DND-41 (cell line): Measurements from ENCODE around the gene SP7.

Source experiments
- ATAC-seq: fragments of 200-7000 bp; cut with Tn5 transposase; 3 replicates; pipeline ENCODE4 v1.9.1; 2021; ENCODE audit warnings: low read depth; ENCODE audit not compliant: insufficient read depth
- DNase-seq: peaks from one replicate; pipeline ENCODE4 v3.0.0-alpha.2; 2020
- H2AFZ ChIP-seq: 2 replicates; pipeline ENCODE4 v1.6.0; 2012; ENCODE audit warnings: low read depth, low read length
- H3K27ac ChIP-seq: 2 replicates; pipeline ENCODE4 v1.5.1; 2012; ENCODE audit warnings: low read length, inconsistent platforms
- H3K27me3 ChIP-seq: fragments of 200-600 bp; sonication (generic); 2 replicates; pipeline ENCODE4 v1.6.0; 2012; ENCODE audit warnings: low read length, mild to moderate bottlenecking, inconsistent platforms; ENCODE audit not compliant: insufficient read depth, poor library complexity
- H3K36me3 ChIP-seq: 2 replicates; pipeline ENCODE4 v1.5.1; 2012; ENCODE audit warnings: low read length, inconsistent platforms; ENCODE audit not compliant: insufficient read depth
- H3K4me1 ChIP-seq: 2 replicates; pipeline ENCODE4 v1.5.1; 2012; ENCODE audit warnings: mild to moderate bottlenecking, low read length; ENCODE audit not compliant: insufficient read depth
- H3K4me2 ChIP-seq: 2 replicates; pipeline ENCODE4 v1.6.0; 2012; ENCODE audit warnings: mild to moderate bottlenecking, moderate library complexity, low read length, inconsistent platforms; ENCODE audit not compliant: insufficient read depth
- H3K4me3 ChIP-seq, 2 experiments: fragments of 200-600 bp in 1 of 2; shearing (Covaris generic) in 1 of 2; 2 replicates each; pipeline ENCODE4 v1.5.1; 2012 to 2016; ENCODE audit warnings: inconsistent platforms in 2 of 2, low read length in 2 of 2, mild to moderate bottlenecking in 2 of 2, low read depth in 1 of 2, moderate library complexity in 1 of 2
- H3K79me2 ChIP-seq: 2 replicates; pipeline ENCODE4 v1.6.0; 2012; ENCODE audit warnings: low read length, inconsistent platforms; ENCODE audit not compliant: insufficient read depth
- H3K9ac ChIP-seq: 2 replicates; pipeline ENCODE4 v1.6.0; 2012; ENCODE audit warnings: low read depth, mild to moderate bottlenecking, inconsistent platforms, low read length, moderate library complexity
- H3K9me3 ChIP-seq: 2 replicates; pipeline ENCODE4 v1.5.1; 2012; ENCODE audit warnings: low read length, moderate library complexity, mild to moderate bottlenecking, inconsistent platforms; ENCODE audit not compliant: insufficient read depth, severe bottlenecking
- H4K20me1 ChIP-seq: 2 replicates; pipeline ENCODE4 v1.6.0; 2012; ENCODE audit warnings: low read length; ENCODE audit not compliant: insufficient read depth
- CTCF ChIP-seq: IDR thresholded peaks from 2 replicates; pipeline ENCODE4 v1.5.1; 2012; ENCODE audit warnings: borderline replicate concordance, low read length, moderate library complexity, mild to moderate bottlenecking; ENCODE audit not compliant: poor library complexity, severe bottlenecking; ENCODE audit errors: extremely low read depth
- EZH2 ChIP-seq: IDR thresholded peaks from 3 replicates; pipeline ENCODE4 v1.6.1; 2012; ENCODE audit warnings: borderline replicate concordance, low read depth, mild to moderate bottlenecking, moderate library complexity, low read length, inconsistent platforms; ENCODE audit not compliant: severe bottlenecking

Gene SP7

GRCh38 chr12:53346491-53346890, 10.3 kb upstream of the SP7 start:
- Histone ChIP-seq H3K79me2 (no peaks in the 10 kb centered on the region), H3K36me3 (no peaks in the 10 kb centered on the region), H3K27ac (no peak overlapping the region), H3K9me3 (no peaks in the 10 kb centered on the region), H3K4me2 (no peak overlapping the region), H3K4me3 (no peak overlapping the region), H4K20me1 (no peaks in the 10 kb centered on the region), H3K9ac (no peak overlapping the region; the same call in 1 of the 2 replicates), H3K27me3 (peaks cover 24% of the 10 kb centered on the region), H3K4me1 (peaks cover 18% of the 10 kb centered on the region), H2AFZ (no peak overlapping the region)
- TF ChIP-seq EZH2 (no peak), CTCF (no peak)
- ATAC-seq (no peak), DNase-seq (no peak)

- H3K4me2 ChIP-seq: peak overlapping the region; percentile 99
- no peaks in the 10 kb centered on the region for H3K36me3 ChIP-seq
- DNase-seq (no peak), ATAC-seq (no peak; the same call in 2 of the 3 replicates)
- H4K20me1 ChIP-seq: no peaks in the 10 kb centered on the region
- H3K27ac ChIP-seq: no peak overlapping the region
- H2AFZ ChIP-seq: no peak overlapping the region
- H3K9me3 ChIP-seq: no peaks in the 10 kb centered on the region
- H3K4me1 ChIP-seq: peaks cover 18% of the 10 kb centered on the region
- no peaks in the 10 kb centered on the region for H3K79me2 ChIP-seq
- peak overlapping the region in 1 of 2 experiments; percentile 66; a peak in 2 of 4 replicates for H3K4me3 ChIP-seq
- peaks cover 25% of the 10 kb centered on the region for H3K27me3 ChIP-seq
- H3K9ac ChIP-seq: peak overlapping the region; percentile 58; the same call in 1 of the 2 replicates
- TF ChIP-seq CTCF: no peak
- TF ChIP-seq EZH2: no peak
These were observed 9.5 kb upstream of the SP7 start for GRCh38 chr12:53345486-53346188.

- peak overlapping the region; percentile 99 for H3K4me2 ChIP-seq
- H3K9me3 ChIP-seq: no peaks in the 10 kb centered on the region
- H3K27ac ChIP-seq: 0 out of 2 replicates have a peak overlapping the region, but pooled peaks have one; percentile 43
- H3K79me2 ChIP-seq: no peaks in the 10 kb centered on the region
- H3K4me1 ChIP-seq: peaks cover 18% of the 10 kb centered on the region
- peak overlapping the region; percentile 82 for H2AFZ ChIP-seq
- peak; percentile 74 for DNase-seq
- no peaks in the 10 kb centered on the region for H3K36me3 ChIP-seq
- no peaks in the 10 kb centered on the region for H4K20me1 ChIP-seq
- peak; percentile 86 for ATAC-seq
- H3K4me3 ChIP-seq: peak overlapping the region; percentile 33 to 66; a peak in 3 of 4 replicates
- TF ChIP-seq EZH2: peak; percentile 29
- peak; percentile 78 for TF ChIP-seq CTCF
- peak overlapping the region; percentile 58 for H3K9ac ChIP-seq
- H3K27me3 ChIP-seq: peaks cover 27% of the 10 kb centered on the region
These were observed 8.8 kb upstream of the SP7 start for GRCh38 chr12:53344824-53345485.
